Measurements from ENCODE around the gene BCL2L1.

BCL2L1 gene

GRCh38 chr20:31673435-31673834 is 49.2 kb downstream of the BCL2L1 start:
- no peak for TF ChIP-seq ZNF70 (CRISPR knock-in tag; IDR thresholded peaks at IDR 0.05)
- TF ChIP-seq TSHZ2 (CRISPR knock-in tag; IDR thresholded peaks at IDR 0.05) = no peak
- no peak for TF ChIP-seq ZFP3 (CRISPR knock-in tag; IDR thresholded peaks at IDR 0.05)
- no peak for TF ChIP-seq ZNF565 (CRISPR knock-in tag; conservative IDR thresholded peaks at IDR 0.05; ENCODE audit: low read depth)
- no peak for TF ChIP-seq BACH2 (CRISPR knock-in tag; IDR thresholded peaks at IDR 0.05; ENCODE audit: borderline replicate concordance)
- TF ChIP-seq ESRRG (CRISPR knock-in tag; IDR thresholded peaks at IDR 0.05) = no peak
- TF ChIP-seq ISL1 (CRISPR knock-in tag; IDR thresholded peaks at IDR 0.05) = no peak
- TF ChIP-seq, protein P1, sequence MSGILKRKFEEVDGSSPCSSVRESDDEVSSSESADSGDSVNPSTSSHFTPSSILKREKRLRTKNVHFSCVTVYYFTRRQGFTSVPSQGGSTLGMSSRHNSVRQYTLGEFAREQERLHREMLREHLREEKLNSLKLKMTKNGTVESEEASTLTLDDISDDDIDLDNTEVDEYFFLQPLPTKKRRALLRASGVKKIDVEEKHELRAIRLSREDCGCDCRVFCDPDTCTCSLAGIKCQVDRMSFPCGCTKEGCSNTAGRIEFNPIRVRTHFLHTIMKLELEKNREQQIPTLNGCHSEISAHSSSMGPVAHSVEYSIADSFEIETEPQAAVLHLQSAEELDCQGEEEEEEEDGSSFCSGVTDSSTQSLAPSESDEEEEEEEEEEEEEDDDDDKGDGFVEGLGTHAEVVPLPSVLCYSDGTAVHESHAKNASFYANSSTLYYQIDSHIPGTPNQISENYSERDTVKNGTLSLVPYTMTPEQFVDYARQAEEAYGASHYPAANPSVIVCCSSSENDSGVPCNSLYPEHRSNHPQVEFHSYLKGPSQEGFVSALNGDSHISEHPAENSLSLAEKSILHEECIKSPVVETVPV (CRISPR knock-in tag; IDR thresholded peaks at IDR 0.05) = no peak
- no peak for TF ChIP-seq ARNTL (CRISPR knock-in tag; IDR thresholded peaks at IDR 0.05; ENCODE audit: borderline replicate concordance, low read depth)
- TF ChIP-seq ZFP30 (CRISPR knock-in tag; IDR thresholded peaks at IDR 0.05) = no peak
- ATAC-seq = no peak

DNA sequence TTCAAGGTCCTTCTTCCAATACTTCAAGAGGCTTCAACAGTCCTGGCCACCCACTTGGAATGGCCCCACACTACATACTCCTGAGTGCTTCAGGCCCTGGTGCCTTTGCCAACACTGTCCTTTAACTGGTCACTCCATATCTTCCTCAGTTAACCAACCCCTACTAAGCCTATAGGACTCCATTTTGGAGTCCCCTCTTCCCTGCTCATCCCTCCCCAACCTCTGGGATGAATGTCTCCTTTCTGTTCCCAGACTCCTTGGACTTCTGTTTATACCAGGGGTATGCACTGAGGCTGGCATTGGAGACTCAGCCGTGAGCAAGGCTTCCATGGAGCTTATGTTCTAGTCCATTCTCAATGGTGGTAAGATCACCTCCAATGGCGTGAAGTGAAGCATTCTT is 51.3 kb downstream of the BCL2L1 start:
- no peak for ATAC-seq
- TF ChIP-seq TCF4 (CRISPR knock-in tag; IDR thresholded peaks at IDR 0.05; ENCODE audit: borderline replicate concordance) (no peak), RARB (CRISPR knock-in tag; IDR thresholded peaks at IDR 0.05) (no peak), CSDC2 (CRISPR knock-in tag; IDR thresholded peaks at IDR 0.05) (no peak), ARNTL (CRISPR knock-in tag; IDR thresholded peaks at IDR 0.05; ENCODE audit: borderline replicate concordance, low read depth) (no peak), SNAI2 (CRISPR knock-in tag; IDR thresholded peaks at IDR 0.05) (no peak), ZC3H10 (CRISPR knock-in tag; IDR thresholded peaks at IDR 0.05) (no peak), ISL1 (CRISPR knock-in tag; IDR thresholded peaks at IDR 0.05) (no peak), PPARA (CRISPR knock-in tag; IDR thresholded peaks at IDR 0.05; ENCODE audit: borderline replicate concordance) (no peak), ZFP3 (CRISPR knock-in tag; IDR thresholded peaks at IDR 0.05) (no peak), TSHZ2 (CRISPR knock-in tag; IDR thresholded peaks at IDR 0.05) (no peak), GLIS3 (CRISPR knock-in tag; IDR thresholded peaks at IDR 0.05) (no peak), ZFP30 (CRISPR knock-in tag; IDR thresholded peaks at IDR 0.05) (no peak), ZNF70 (CRISPR knock-in tag; IDR thresholded peaks at IDR 0.05) (no peak), ESRRG (CRISPR knock-in tag; IDR thresholded peaks at IDR 0.05) (no peak), TOX (CRISPR knock-in tag; IDR thresholded peaks at IDR 0.05; ENCODE audit: borderline replicate concordance) (no peak), ZNF565 (CRISPR knock-in tag; conservative IDR thresholded peaks at IDR 0.05; ENCODE audit: low read depth) (no peak)
- TF ChIP-seq, protein P1 (CRISPR knock-in tag; IDR thresholded peaks at IDR 0.05) = no peak
- TF ChIP-seq, protein P2, sequence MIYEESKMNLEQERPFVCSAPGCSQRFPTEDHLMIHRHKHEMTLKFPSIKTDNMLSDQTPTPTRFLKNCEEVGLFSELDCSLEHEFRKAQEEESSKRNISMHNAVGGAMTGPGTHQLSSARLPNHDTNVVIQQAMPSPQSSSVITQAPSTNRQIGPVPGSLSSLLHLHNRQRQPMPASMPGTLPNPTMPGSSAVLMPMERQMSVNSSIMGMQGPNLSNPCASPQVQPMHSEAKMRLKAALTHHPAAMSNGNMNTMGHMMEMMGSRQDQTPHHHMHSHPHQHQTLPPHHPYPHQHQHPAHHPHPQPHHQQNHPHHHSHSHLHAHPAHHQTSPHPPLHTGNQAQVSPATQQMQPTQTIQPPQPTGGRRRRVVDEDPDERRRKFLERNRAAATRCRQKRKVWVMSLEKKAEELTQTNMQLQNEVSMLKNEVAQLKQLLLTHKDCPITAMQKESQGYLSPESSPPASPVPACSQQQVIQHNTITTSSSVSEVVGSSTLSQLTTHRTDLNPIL (CRISPR knock-in tag; IDR thresholded peaks at IDR 0.05; ENCODE audit: low read depth) = no peak

Data from SK-N-SH treated with all-trans-retinoic acid at 6 μM for 48 hours (cell line).